GM18858 (cell line): ENCODE data around the gene CLEC19A.
"Not testable (repeated sequence)": the region's sequence is repeated elsewhere in the genome, so short reads cannot be mapped to it uniquely, and the experiment has no call there.

Experiments
- ATAC-seq: cut with Tn5 transposase; IDR thresholded peaks from one replicate; pipeline ENCODE4 v1.9.1; 2021; ENCODE audit not compliant: unreplicated experiment

Gene CLEC19A

GRCh38 chr16:19321186-19321585 lies 35.7 kb downstream of the CLEC19A start:
- not testable (repeated sequence) for ATAC-seq

DNA sequence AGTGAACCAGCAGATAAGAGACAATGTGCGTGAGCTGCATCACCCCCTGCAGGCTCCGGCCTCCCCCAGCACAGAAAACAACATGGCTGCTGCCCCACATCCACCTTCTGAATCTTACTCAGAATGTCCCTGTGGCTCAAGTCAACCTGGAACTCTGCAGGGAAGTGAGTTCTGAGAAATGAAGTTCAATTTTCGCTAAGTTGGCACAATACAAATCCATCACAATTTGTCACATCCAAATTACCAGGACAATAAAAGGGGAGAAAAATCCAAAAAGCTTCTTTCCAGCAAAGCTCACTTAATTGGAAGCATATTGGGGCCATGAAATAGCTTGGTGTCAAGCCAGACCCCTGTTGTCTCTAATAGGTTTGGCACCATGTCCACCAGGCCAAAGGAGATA lies 38.1 kb downstream of the CLEC19A start:
- ATAC-seq: no peak

- no peak for ATAC-seq
These were observed 42.8 kb downstream of the CLEC19A start for GRCh38 chr16:19328364-19328763.

GRCh38 chr16:19329932-19330331 lies 44.4 kb downstream of the CLEC19A start:
- no peak for ATAC-seq

GRCh38 chr16:19330841-19331397 lies 45.4 kb downstream of the CLEC19A start:
- no peak for ATAC-seq

DNA sequence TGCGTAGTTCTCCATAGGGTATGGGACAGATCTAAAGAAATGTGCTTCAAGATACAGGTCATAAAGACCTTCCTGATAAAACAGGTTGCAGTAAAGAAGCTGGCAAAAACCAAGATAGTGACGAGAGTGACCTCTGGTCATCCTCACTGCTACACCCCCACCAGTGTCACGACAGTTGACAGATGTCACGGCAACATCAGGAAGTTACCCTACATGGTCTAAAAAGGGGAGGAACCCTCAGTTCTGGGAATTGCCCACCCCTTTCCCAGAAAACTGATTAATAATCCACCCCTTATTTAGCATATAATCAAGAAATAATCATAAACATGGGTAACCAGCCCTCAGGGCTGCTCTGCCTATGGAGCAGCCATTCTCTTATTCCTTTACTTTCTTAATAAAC lies 46.3 kb downstream of the CLEC19A start:
- no peak for ATAC-seq

DNA sequence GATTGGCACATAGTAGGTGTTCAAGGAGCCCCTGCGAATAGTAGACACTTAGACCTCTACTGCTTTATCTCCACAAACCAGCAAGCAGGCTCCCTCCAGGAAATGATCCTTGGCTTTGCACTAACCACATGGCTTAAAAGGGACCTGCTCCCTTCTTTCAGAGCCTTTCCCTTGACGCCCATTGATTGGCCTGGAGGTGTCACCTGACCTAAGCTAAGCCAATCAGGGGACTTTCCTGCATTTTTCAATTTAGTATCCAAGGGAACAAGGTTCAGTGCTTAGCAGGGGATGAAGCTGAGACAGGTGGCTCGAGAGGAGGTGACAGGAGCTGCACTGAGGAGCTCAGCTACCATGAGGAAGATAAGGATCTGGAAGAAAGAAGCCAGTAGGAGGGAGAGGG lies 52.8 kb downstream of the CLEC19A start:
- no peak for ATAC-seq

GRCh38 chr16:19344224-19344801 lies 58.8 kb downstream of the CLEC19A start:
- ATAC-seq: no peak

- ATAC-seq: no peak
These were observed 59.4 kb downstream of the CLEC19A start for GRCh38 chr16:19344980-19345379.

DNA sequence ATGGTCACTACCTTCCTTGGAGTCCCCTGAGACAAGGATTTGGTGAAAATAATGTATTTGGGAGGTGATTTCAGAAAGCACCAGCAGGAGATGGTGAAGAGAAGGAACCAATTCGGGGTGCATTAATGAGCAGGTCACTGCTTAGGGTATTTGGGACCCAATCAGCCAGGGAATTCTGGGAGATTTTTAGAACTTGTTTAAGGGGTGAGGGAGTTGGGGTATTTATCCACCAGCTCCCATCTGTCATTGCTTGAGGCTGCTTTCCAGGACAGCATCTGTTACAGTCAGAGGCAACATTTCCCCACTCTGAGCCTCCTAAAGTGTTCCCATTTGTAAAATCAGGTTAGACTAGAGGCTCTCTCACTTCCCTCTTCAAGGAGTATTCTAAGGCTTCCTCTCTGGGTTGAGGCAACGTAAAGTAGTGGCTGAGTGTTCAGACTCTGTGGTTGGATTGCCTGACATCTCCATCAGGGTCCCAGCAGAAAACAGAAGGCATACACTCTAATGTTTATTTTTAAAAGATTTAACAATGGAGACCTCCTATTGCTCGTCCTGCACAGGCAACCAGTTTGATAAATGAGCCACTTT lies 60.9 kb downstream of the CLEC19A start:
- no peak for ATAC-seq

GRCh38 chr16:19348125-19348524 lies 62.6 kb downstream of the CLEC19A start:
- ATAC-seq: no peak

- ATAC-seq: no peak
These were observed 63.2 kb downstream of the CLEC19A start for GRCh38 chr16:19348578-19349315.

- no peak for ATAC-seq
These were observed 68.8 kb downstream of the CLEC19A start for GRCh38 chr16:19354371-19354770.

DNA sequence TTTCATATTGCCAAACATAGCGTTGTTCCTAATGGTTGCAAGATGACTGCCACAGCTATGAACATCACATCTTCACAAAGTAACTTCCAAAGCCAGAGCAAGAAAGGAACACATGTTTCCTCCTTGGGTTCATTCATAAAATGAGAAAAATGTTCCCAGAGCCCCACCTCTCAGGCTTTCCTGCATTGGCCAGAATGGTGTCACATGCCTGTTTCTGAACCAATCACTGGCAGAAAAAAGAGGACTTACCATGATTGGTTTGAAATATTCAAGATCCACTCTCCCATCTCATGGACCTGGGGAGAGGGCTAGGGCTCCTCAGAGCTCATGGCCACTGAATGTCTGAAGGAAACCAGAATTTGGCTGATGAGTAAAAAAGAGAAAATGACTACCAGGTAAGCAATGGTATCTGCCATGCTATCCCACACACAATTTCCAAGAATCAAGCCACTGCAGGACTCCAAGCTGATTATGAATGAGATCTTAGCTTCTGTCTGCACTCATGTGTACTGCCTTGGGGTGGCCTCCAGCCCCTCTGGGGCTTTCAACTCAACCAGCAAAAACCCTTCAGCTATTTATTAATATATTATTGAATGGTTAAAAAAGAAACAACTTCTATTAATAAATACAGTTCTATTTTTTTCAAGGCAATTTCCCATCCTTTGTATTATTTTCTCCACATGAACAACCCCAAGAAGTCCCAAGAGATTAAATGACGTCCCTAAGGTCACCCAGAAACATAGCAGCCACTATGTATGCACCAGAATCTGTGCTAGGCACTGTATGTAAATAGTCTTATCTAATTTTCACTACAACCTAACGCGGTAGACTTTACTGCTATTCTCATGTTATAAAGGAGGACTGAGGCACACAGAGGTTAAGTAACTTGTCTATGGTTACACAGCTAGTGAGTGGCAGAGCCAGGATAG lies 70.8 kb downstream of the CLEC19A start:
- no peak for ATAC-seq

DNA sequence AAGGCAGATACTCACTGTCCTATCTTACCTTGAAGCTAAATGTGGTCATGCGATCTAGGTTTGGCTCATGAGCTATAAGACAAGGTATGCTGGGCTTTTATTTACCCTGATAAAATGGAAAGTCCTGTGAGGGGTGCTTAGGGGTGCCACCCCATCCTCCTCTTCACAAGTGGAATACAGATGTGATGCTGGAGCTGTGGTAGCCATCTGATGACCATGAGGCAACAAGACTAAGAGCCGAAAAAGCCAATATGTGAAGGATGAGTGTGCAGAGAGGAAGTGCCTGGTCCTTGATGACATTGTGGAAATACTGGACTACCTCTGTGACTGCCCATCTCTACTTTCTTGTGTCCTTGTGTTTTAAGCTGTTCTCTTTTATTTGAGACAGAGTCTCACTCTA lies 74.0 kb downstream of the CLEC19A start:
- ATAC-seq: no peak
